HEK293 (cell line): Measurements from ENCODE around the gene MESD.

ENCODE experiments used
- CTCF ChIA-PET: fragments of 350-600 bp; formaldehyde crosslinking; extraction: SDS; loops from one replicate; lab custom pipeline; 2021; ENCODE audit warnings: antibody characterized with exemption; lab: Yijun Ruan, JAX
- POLR2A ChIA-PET: fragments of 300-600 bp; formaldehyde crosslinking; extraction: SDS; loops from one replicate; lab custom pipeline; 2020; ENCODE audit warnings: antibody characterized with exemption, inconsistent platforms; lab: Yijun Ruan, JAX
- H3K27ac ChIP-seq: fragments of 200-500 bp; sonication (Bioruptor generic); 2 replicates; pipeline ENCODE4 v1.5.1; 2014; ENCODE audit warnings: low read depth, low read length, control low read depth, inconsistent platforms; ENCODE audit errors: extremely low read depth
- H3K36me3 ChIP-seq, 2 experiments: fragments of 200-500 bp in 1 of 2; sonication (Bioruptor generic) in 1 of 2; 1 replicate in 1 of 2; 2 replicates in 1 of 2; pipeline ENCODE4 v1.5.1; 2014 to 2017; ENCODE audit warnings: inconsistent platforms in 2 of 2, low read length in 2 of 2; ENCODE audit not compliant: control insufficient read depth in 2 of 2, insufficient read depth in 1 of 2
- H3K4me1 ChIP-seq: fragments of 200-500 bp; sonication (Bioruptor generic); 2 replicates; pipeline ENCODE4 v1.5.1; 2014; ENCODE audit warnings: mild to moderate bottlenecking, low read length, inconsistent platforms; ENCODE audit not compliant: control insufficient read depth, insufficient read depth
- H3K4me3 ChIP-seq: 2 replicates; pipeline ENCODE4 v1.5.1; 2011; ENCODE audit warnings: low read depth, mild to moderate bottlenecking, control low read depth, low read length, moderate library complexity
- H3K9me3 ChIP-seq: fragments of 200-500 bp; sonication (Bioruptor generic); 2 replicates; pipeline ENCODE4 v1.5.1; 2014; ENCODE audit warnings: low read depth, low read length, inconsistent platforms; ENCODE audit not compliant: control insufficient read depth, insufficient read depth
- BCL11B ChIP-seq: fragments of 450-650 bp; formaldehyde crosslinking; IDR thresholded peaks from 2 replicates; pipeline ENCODE4 v1.5.1; 2016; ENCODE audit warnings: low read depth, missing biosample characterization, missing genetic modification characterization
- GLIS2 ChIP-seq: fragments of 450-650 bp; formaldehyde crosslinking; IDR thresholded peaks from 2 replicates; pipeline ENCODE4 v1.5.1; 2016; ENCODE audit warnings: missing biosample characterization, missing genetic modification characterization
- INSM2 ChIP-seq: fragments of 450-650 bp; formaldehyde crosslinking; IDR thresholded peaks from 2 replicates; pipeline ENCODE4 v1.5.1; 2016; ENCODE audit warnings: missing biosample characterization, missing genetic modification characterization
- KLF10 ChIP-seq: fragments of 450-650 bp; IDR thresholded peaks from 2 replicates; pipeline ENCODE4 v1.5.1; 2018; ENCODE audit warnings: missing biosample characterization, mild to moderate bottlenecking, missing genetic modification characterization
- KLF9 ChIP-seq: fragments of 450-650 bp; formaldehyde crosslinking; IDR thresholded peaks from 2 replicates; pipeline ENCODE4 v1.5.1; 2016; ENCODE audit warnings: missing biosample characterization, missing genetic modification characterization, low read depth
- OSR2 ChIP-seq: fragments of 450-650 bp; formaldehyde crosslinking; IDR thresholded peaks from 2 replicates; pipeline ENCODE4 v1.5.1; 2016; ENCODE audit warnings: missing biosample characterization, missing genetic modification characterization
- SETDB1 ChIP-seq: IDR thresholded peaks from one replicate; pipeline ENCODE4 v1.6.1; 2017; ENCODE audit warnings: mild to moderate bottlenecking, low read length, moderate library complexity, mixed read lengths; ENCODE audit not compliant: insufficient read length
- SP3 ChIP-seq: fragments of 450-650 bp; formaldehyde crosslinking; IDR thresholded peaks from 2 replicates; pipeline ENCODE4 v1.5.1; 2016; ENCODE audit warnings: missing biosample characterization, missing genetic modification characterization
- ZBTB26 ChIP-seq: fragments of 450-650 bp; formaldehyde crosslinking; optimal IDR thresholded peaks from 2 replicates; pipeline ENCODE3; 2016; ENCODE audit warnings: missing biosample characterization, mild to moderate bottlenecking, missing genetic modification characterization
- ZFP41 ChIP-seq: fragments of 450-650 bp; formaldehyde crosslinking; IDR thresholded peaks from 2 replicates; pipeline ENCODE4 v1.5.1; 2016; ENCODE audit warnings: missing biosample characterization, missing genetic modification characterization, borderline replicate concordance
- ZNF248 ChIP-seq: fragments of 450-650 bp; formaldehyde crosslinking; IDR thresholded peaks from 2 replicates; pipeline ENCODE4 v1.5.1; 2017; ENCODE audit warnings: missing biosample characterization, missing genetic modification characterization
- ZNF324 ChIP-seq: fragments of 450-650 bp; formaldehyde crosslinking; IDR thresholded peaks from 2 replicates; pipeline ENCODE4 v1.5.1; 2016; ENCODE audit warnings: missing biosample characterization, missing genetic modification characterization
- ZNF391 ChIP-seq: fragments of 450-650 bp; formaldehyde crosslinking; IDR thresholded peaks from 2 replicates; pipeline ENCODE4 v1.5.1; 2016; ENCODE audit warnings: low read depth, missing biosample characterization, missing genetic modification characterization, borderline replicate concordance
- ZNF394 ChIP-seq: fragments of 450-650 bp; formaldehyde crosslinking; IDR thresholded peaks from 2 replicates; pipeline ENCODE4 v1.5.1; 2016; ENCODE audit warnings: missing biosample characterization, missing genetic modification characterization, mild to moderate bottlenecking, moderate library complexity, borderline replicate concordance
- ZNF473 ChIP-seq: fragments of 450-650 bp; formaldehyde crosslinking; IDR thresholded peaks from 2 replicates; pipeline ENCODE4 v1.5.1; 2017; ENCODE audit warnings: missing biosample characterization, missing genetic modification characterization
- ZNF571 ChIP-seq: fragments of 450-650 bp; formaldehyde crosslinking; IDR thresholded peaks from 2 replicates; pipeline ENCODE4 v1.5.0; 2017; ENCODE audit warnings: missing biosample characterization, missing genetic modification characterization
- ZNF585B ChIP-seq: fragments of 450-650 bp; formaldehyde crosslinking; IDR thresholded peaks from 2 replicates; pipeline ENCODE4 v1.5.1; 2016; ENCODE audit warnings: missing biosample characterization, missing genetic modification characterization
- ZNF768 ChIP-seq: fragments of 450-650 bp; formaldehyde crosslinking; IDR thresholded peaks from 2 replicates; pipeline ENCODE4 v1.5.1; 2018; ENCODE audit warnings: missing biosample characterization, mild to moderate bottlenecking, missing genetic modification characterization
- ZNF785 ChIP-seq: fragments of 450-650 bp; formaldehyde crosslinking; IDR thresholded peaks from 2 replicates; pipeline ENCODE4 v1.5.1; 2016; ENCODE audit warnings: missing biosample characterization, missing genetic modification characterization
- TF ChIP-seq, protein P1 (sequence below): fragments of 450-650 bp; formaldehyde crosslinking; IDR thresholded peaks from 2 replicates; pipeline ENCODE4 v1.5.1; 2016; ENCODE audit warnings: missing biosample characterization, missing genetic modification characterization
- TF ChIP-seq, protein P2 (sequence below): fragments of 450-650 bp; formaldehyde crosslinking; IDR thresholded peaks from 2 replicates; pipeline ENCODE4 v1.5.1; 2016; ENCODE audit warnings: missing biosample characterization, missing genetic modification characterization
- TF ChIP-seq, protein P3 (sequence below): fragments of 450-650 bp; formaldehyde crosslinking; IDR thresholded peaks from 2 replicates; pipeline ENCODE4 v1.5.1; 2017; ENCODE audit warnings: missing biosample characterization, missing genetic modification characterization

The MESD gene

DNA sequence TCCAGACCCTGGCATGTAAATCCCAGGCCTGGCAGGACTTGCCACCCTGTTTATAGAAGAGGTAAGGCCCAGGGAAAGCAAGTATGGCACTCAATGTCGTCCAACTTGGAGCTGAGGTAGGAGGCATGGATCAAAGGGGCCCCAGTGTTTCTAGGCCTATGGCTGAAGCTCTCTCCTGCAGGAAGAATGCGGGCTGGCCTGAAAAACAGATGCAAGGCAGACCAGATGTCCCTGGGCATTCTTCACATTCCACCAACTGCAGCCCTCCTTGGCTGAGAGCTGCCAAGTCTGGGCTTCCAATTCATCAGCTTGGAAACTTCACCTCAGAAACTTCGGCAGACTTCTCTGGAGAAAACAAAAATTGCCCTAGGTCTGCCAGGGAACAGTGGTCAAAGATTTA, 22.2 kb downstream of the MESD start:
- ChIA-PET POLR2A (no interaction called here), CTCF (interaction anchor here (1.5 to 8.4 kb wide), 9 partner anchors 10 to 512 kb away, joined by 3 to 137 read pairs (median 7); partner anchors contain the start of gene CEMIP)
- no peak overlapping the region for H3K27ac ChIP-seq
- no peak for TF ChIP-seq ZNF585B (tag by site-specific recombination)
- TF ChIP-seq, protein P1, sequence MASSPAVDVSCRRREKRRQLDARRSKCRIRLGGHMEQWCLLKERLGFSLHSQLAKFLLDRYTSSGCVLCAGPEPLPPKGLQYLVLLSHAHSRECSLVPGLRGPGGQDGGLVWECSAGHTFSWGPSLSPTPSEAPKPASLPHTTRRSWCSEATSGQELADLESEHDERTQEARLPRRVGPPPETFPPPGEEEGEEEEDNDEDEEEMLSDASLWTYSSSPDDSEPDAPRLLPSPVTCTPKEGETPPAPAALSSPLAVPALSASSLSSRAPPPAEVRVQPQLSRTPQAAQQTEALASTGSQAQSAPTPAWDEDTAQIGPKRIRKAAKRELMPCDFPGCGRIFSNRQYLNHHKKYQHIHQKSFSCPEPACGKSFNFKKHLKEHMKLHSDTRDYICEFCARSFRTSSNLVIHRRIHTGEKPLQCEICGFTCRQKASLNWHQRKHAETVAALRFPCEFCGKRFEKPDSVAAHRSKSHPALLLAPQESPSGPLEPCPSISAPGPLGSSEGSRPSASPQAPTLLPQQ (tag by site-specific recombination) = no peak
- TF ChIP-seq GLIS2 (tag by site-specific recombination) = no peak
- TF ChIP-seq ZNF248 (tag by site-specific recombination) = no peak
- no peak for TF ChIP-seq ZNF394 (tag by site-specific recombination)
- TF ChIP-seq ZNF391 (tag by site-specific recombination) = no peak
- TF ChIP-seq ZNF768 (tag by site-specific recombination) = no peak
- no peak for TF ChIP-seq ZBTB26
- TF ChIP-seq, protein P2, sequence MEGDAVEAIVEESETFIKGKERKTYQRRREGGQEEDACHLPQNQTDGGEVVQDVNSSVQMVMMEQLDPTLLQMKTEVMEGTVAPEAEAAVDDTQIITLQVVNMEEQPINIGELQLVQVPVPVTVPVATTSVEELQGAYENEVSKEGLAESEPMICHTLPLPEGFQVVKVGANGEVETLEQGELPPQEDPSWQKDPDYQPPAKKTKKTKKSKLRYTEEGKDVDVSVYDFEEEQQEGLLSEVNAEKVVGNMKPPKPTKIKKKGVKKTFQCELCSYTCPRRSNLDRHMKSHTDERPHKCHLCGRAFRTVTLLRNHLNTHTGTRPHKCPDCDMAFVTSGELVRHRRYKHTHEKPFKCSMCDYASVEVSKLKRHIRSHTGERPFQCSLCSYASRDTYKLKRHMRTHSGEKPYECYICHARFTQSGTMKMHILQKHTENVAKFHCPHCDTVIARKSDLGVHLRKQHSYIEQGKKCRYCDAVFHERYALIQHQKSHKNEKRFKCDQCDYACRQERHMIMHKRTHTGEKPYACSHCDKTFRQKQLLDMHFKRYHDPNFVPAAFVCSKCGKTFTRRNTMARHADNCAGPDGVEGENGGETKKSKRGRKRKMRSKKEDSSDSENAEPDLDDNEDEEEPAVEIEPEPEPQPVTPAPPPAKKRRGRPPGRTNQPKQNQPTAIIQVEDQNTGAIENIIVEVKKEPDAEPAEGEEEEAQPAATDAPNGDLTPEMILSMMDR (tag by site-specific recombination) = no peak
- TF ChIP-seq, protein P3, sequence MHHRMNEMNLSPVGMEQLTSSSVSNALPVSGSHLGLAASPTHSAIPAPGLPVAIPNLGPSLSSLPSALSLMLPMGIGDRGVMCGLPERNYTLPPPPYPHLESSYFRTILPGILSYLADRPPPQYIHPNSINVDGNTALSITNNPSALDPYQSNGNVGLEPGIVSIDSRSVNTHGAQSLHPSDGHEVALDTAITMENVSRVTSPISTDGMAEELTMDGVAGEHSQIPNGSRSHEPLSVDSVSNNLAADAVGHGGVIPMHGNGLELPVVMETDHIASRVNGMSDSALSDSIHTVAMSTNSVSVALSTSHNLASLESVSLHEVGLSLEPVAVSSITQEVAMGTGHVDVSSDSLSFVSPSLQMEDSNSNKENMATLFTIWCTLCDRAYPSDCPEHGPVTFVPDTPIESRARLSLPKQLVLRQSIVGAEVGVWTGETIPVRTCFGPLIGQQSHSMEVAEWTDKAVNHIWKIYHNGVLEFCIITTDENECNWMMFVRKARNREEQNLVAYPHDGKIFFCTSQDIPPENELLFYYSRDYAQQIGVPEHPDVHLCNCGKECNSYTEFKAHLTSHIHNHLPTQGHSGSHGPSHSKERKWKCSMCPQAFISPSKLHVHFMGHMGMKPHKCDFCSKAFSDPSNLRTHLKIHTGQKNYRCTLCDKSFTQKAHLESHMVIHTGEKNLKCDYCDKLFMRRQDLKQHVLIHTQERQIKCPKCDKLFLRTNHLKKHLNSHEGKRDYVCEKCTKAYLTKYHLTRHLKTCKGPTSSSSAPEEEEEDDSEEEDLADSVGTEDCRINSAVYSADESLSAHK (tag by site-specific recombination) = no peak
- no peaks in the 10 kb centered on the region for H3K9me3 ChIP-seq
- no peaks in the 10 kb centered on the region for H3K4me1 ChIP-seq
- peaks cover 0 to 12% of the 10 kb centered on the region in 2 experiments; a peak in 2 of 3 replicates for H3K36me3 ChIP-seq
- no peak overlapping the region for H3K4me3 ChIP-seq

- H3K27ac ChIP-seq = no peak overlapping the region
- ChIA-PET CTCF (interaction anchor here (0.6 to 8.4 kb wide), 7 partner anchors 11 to 399 kb away, joined by 3 to 137 read pairs (median 7); partner anchors contain the start of gene CEMIP), POLR2A (interaction anchor here (0.9 kb wide), 1 partner anchor 184 kb away, joined by 3 read pairs; no protein-coding TSS in a partner anchor)
- H3K4me3 ChIP-seq = no peak overlapping the region
- H3K9me3 ChIP-seq = no peaks in the 10 kb centered on the region
- no peak for TF ChIP-seq ZNF785 (tag by site-specific recombination)
- no peak for TF ChIP-seq ZNF571 (tag by site-specific recombination)
- TF ChIP-seq ZNF324 = no peak
- no peak for TF ChIP-seq ZNF473
- no peak for TF ChIP-seq KLF10 (tag by site-specific recombination)
- no peak for TF ChIP-seq SP3
- TF ChIP-seq OSR2 (tag by site-specific recombination) = no peak
- TF ChIP-seq, protein P2 (tag by site-specific recombination) = no peak
- no peak for TF ChIP-seq ZFP41
- no peak for TF ChIP-seq BCL11B (tag by site-specific recombination)
- TF ChIP-seq SETDB1 = no peak
- TF ChIP-seq INSM2 = no peak
- no peak for TF ChIP-seq KLF9 (tag by site-specific recombination)
- H3K4me1 ChIP-seq = no peaks in the 10 kb centered on the region
- peaks cover 0 to 12% of the 10 kb centered on the region in 2 experiments; a peak in 2 of 3 replicates for H3K36me3 ChIP-seq
Measured at GRCh38 chr15:80966431-80967197, 23.0 kb downstream of the MESD start.
